ENCODE measurements around the gene VKORC1L1.
"Not testable (repeated sequence)": the region's sequence is repeated elsewhere in the genome, so short reads cannot be mapped to it uniquely, and the experiment has no call there.

VKORC1L1 gene

GRCh38 chr7:65885533-65885932 lies 12.7 kb downstream of the VKORC1L1 start:
- DNase-seq: not testable (repeated sequence)

GRCh38 chr7:65888434-65889156 lies 15.7 kb downstream of the VKORC1L1 start:
- DNase-seq: not testable (repeated sequence)

DNA sequence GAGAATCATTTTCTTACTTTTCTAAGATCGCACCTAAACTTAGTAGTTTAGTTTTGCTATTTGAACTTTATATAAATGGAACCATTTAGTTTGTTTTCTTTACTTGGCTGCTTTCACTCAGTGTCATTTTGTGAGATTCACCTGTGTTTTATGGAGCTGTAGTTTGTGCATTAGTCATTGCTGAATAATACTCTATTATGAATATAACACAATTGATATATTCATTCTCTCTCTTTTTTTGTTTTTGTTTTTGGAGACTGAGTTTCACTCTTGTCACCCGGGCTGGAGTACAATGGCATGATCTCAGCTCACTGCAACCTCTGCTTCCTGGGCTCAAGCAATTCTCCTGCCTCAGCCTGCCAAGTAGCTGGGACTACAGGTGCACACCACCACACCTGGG lies 16.8 kb downstream of the VKORC1L1 start:
- DNase-seq: not testable (repeated sequence)

DNA sequence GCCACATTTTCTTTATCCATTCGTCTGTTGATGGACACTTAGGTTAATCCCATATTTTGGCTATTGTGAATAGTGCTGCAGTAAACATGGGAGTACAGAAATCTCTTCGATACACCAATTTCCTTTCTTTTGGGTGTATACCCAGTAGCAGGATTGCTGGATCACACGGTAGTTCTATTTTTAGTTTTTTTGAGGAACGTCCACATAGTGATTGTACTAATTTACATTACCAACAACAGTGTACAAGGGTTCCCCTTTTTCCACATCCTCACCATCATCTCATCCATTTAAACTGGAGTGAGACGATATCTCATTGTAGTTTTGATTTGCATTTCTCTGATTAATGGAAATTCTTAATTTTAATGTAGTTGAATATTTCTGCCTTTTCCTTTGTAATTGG lies 19.3 kb downstream of the VKORC1L1 start:
- no peak for DNase-seq

GRCh38 chr7:65892835-65893234 lies 20.0 kb downstream of the VKORC1L1 start:
- DNase-seq: no peak

GRCh38 chr7:65896279-65896870 lies 23.5 kb downstream of the VKORC1L1 start:
- no peak for DNase-seq

DNA sequence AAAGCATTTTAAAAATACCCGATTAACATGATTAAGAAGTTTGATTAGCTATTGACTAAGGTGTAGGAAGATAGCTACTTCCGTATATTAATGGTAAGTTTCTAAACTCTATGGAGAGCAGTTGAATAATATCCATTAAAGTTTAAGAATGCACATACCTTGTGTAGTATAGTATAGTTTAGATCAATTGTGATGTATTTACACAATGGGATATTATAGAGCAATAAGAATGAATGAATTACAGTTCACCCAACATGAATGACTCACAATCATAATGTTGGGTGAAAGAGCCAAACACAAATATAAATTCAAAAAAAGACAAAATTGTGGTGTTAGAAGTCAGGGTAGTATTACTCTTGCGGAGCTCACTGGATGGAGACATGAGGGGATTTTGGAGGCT lies 24.4 kb downstream of the VKORC1L1 start:
- DNase-seq: not testable (repeated sequence)

DNA sequence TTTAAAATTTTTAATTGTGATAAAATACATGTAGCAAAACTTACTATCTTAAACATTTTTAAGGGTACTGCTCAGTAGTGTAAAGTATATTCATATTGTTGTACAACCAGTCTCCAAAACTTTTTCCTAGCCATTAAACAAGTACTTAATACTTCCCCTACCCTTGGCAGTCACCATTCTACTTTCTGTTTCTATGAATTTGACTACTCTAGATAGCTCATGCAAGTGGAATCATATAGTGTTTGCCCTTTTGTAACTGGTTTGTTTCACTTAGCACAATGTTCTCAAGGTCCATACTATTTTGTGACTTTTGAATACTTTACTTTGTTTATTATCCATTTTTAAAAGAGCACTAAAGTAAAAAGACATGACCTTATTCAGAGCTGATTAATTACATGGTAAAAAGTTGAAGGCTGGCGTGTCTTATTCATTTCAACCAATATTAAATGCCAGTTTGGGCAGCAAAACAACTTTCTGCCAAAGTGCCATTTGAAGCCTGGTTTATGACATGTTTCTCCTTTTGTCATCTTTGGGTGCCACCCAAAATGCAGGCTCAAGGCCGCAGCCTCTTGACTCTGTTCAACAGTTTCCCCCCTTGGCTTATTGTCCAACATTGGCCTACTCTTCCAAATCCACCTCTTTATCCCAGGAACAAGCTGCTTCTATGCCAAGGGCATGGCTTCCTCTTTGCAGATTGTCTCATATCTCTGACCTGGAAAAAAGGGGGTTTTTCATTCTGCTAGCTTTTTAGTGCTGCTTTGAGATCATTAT lies 26.0 kb downstream of the VKORC1L1 start:
- DNase-seq: not testable (repeated sequence)

DNA sequence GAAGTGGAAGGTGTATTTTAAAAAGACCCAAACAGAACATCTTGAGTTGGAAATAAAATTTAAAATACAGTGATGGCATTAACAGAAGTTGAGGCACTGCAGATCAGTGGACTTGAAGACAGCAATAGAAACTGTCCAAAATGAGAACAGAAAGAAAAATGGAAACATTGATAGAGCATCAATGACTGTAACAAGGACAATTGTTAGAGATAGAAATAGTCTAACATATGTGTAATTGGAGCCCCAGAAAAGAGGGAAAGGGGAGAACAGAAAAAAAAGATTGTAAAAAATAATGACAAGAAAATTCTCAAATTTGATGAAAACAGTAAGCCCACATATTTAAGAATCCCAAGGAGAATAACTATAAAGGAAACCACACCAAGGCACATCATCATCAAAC lies 29.4 kb downstream of the VKORC1L1 start:
- no peak for DNase-seq

DNA sequence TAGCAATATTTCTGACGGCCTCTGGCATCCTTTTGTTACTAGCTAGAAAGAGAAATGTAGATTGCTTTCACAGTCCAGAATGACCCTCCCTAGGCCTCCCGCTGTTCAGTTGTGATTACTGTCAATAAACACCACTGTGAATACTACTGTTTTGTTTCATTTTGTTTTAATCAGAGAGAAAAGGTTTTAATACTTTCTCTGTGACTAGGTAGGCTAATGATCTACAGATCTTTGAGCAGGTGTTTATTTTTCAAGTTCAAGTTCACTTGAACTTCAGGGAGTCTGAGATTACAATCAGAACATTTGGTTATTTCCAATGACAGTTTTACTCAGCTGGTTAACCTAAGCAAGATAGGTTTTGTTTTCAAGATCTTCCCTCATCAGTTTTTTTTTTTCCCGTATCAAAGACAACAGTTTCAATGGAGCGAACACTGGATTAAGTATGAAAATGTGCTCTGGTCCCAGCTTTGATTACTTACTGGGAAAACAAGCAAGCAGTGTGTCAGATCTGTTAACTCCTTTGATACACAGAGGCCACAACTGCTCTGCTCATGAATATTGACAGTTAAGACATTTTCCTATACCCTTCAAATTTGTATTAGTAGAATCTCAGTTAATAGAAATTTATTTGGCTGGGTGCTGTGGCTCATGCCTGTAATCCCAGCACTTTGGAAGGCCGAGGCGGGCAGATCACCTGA lies 34.8 kb downstream of the VKORC1L1 start:
- DNase-seq: no peak

GRCh38 chr7:65910237-65910636 lies 37.4 kb downstream of the VKORC1L1 start:
- no peak for DNase-seq

DNA sequence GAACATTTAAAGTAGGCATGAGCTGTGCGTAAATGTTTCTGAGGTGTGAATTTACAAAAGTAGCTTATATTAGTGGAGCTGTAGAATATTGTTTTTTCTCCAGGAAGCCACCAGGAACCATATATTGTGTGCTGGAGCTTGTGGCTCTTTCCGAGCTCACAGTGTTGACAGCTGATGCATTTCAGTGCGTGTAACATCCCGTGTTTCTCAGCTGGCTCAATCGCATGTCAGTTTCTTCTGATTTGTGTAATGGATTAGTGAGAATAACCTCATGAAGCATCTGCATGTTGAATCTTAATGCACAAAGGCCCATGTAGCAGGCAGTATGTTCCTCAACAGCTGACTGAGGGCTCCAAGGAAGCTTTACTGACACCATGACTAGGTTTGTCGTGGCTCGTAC lies 39.4 kb downstream of the VKORC1L1 start:
- no peak for DNase-seq

GRCh38 chr7:65915921-65916657 lies 43.2 kb downstream of the VKORC1L1 start:
- no peak for DNase-seq

DNA sequence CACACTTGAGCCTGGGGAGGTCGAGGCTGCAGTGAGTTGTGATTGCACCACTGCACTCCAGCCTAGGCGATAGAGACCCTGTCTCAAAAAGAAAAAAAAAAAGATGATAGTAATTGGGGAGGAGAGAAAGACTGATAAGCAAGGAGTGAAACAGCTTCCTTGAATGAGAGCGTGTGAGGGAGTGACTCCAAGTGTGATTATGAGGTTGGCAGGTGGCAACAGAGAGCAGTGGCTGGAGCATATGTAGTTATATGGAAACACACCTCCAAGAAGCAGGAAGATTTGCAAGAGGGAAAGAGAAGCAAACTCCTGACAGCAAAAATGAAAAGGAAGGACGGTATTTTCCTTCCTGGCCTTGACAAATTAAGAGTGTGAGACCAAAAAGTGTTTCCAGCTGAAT lies 50.4 kb downstream of the VKORC1L1 start:
- DNase-seq: no peak

- DNase-seq: no peak
Observed at GRCh38 chr7:65924193-65924592, 51.3 kb downstream of the VKORC1L1 start.

DNA sequence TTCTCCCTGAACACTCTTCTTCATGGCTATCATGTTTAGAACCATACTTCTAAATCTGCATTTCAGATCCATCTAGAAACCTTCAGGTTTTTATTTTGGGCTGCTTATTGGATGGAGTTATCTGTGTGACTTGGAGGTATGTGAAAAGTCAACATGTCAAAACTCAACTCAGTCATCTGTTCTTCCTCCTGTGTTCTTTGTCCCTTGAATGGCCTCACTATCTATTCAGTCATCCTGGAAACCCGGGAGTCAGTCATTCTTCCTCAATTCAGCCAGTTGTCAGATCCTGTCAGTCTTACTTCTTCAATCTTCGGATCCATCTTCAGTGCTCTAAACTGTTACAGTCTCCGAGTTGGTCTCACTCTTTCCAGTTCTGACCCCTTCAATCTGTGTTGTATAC lies 52.2 kb downstream of the VKORC1L1 start:
- no peak for DNase-seq

- DNase-seq: no peak
Observed at GRCh38 chr7:65926588-65926987, 53.7 kb downstream of the VKORC1L1 start.

DNA sequence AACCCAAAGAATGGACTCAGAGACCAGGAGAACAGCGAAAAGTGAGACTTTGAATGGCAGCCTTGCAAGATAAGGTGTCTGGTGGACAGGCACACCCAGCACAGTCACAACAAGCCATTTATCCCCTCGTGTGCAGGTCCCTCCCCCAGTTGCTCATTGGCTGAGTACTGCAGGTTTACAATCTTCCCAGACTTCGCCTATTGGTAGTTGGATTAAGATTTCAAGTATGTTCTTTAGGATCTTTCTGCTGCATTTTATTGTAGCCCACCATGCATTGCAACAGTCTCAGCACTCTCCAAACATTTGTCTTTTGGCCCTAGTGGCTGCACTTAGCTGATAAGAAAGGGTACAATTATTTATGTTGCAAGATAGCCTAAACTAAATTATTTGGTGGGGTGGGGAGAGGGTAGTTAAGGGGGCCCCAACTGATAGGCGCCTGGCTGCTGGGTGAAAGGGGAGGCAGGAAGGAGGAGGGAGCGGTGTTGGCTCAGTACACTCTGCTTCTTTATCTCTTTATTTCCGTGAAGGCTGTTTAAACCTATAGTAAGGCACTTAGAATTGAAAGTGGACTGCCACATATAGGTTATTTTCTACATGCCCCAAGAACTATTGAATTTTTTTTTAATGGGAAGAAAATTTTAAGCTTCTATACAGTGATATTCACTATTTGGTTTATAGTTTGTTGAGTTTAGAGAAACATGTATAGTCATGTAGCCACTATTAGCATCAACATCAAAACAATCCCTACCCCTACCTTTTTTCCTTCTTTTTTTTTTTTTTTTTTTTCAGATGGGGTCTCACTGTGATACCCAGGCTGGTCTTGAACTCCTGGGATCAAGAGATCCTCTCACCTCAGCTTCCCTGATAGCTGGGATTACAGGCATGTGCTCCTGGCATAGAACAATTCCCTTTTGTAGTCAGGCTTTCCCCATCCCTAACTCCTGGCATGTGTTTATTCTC lies 54.9 kb downstream of the VKORC1L1 start:
- DNase-seq: no peak

- DNase-seq: no peak
Observed at GRCh38 chr7:65931685-65932084, 58.8 kb downstream of the VKORC1L1 start.

DNA sequence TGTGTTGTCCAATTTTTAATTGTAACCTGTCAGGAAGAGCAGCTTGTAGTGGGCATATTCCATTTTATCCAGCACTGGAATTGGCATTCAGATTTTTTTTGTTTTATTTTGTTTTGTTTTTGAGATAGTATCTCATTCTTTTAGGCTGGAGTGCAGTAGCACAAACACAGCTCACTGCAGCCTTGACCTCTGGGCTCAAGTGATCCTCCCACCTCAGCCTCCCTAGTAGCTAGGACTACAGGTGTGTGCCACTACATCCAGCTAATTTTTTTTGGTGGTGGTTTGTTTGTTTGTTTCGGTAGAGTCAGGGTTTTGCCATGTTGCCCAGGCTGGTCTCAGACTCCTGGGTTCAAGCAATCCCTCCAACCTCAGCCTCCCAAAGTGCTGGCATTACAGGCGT lies 64.4 kb downstream of the VKORC1L1 start:
- no peak for DNase-seq

- DNase-seq: no peak
Observed at GRCh38 chr7:65938336-65938895, 65.5 kb downstream of the VKORC1L1 start.

Measured in NCI-H2029 treated with DMSO at 0.1 percent for 48 hours (cell line).